ENCODE results near the gene RETN.

RETN gene

GRCh38 chr19:7709932-7710460 lies 41.1 kb downstream of the RETN start:
- no peak for DNase-seq

- no peak for DNase-seq
These were observed 41.8 kb downstream of the RETN start for GRCh38 chr19:7710616-7711015.

- DNase-seq: no peak
These were observed 46.8 kb downstream of the RETN start for GRCh38 chr19:7715671-7716070.

- no peak for DNase-seq
These were observed 47.9 kb downstream of the RETN start for GRCh38 chr19:7716762-7717161.

- DNase-seq: no peak
These were observed 49.8 kb downstream of the RETN start for GRCh38 chr19:7718668-7719067.
